Measurements from ENCODE around the gene GBF1. TPM values are rescaled to one million over a fixed set of nuclear protein-coding genes. Genes with fewer than 3 reads are reported as not detected.

GBF1 gene
- total and polyA plus RNA-seq, 2 donors from 2014 or later = 14.4 to 53.3 TPM

DNA sequence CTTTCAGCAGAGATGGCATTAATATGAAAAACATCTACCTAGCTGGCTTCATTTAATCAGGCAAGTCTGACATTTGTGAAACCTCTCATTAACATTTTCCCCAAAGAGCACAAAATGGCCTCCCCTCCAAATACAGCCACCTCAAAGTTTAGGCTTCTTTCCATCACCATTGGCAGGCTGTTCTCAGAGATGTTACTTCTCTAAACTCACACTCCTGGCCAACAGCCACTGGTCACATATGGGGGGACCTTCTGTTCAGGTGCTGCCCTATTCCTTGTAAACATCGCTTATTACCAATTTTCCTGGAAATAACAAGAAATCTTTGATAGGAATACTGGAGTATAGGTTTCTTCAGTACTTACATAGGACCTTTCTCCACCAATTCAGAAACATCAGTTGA lies 69.5 kb downstream of the GBF1 start:
- no peak for DNase-seq
- FAIRE-seq = no peak
- intact Hi-C loops (cut with DNase I) = no loop called here
- Histone ChIP-seq H3K27ac (ENCODE audit: low read depth in 2 of 2, low read length in 2 of 2) (no peak overlapping the region), H3K4me3 (ENCODE audit: low read length in 3 of 3) (no peak overlapping the region), H3K36me3 (ENCODE audit: control insufficient read depth in 2 of 3, insufficient read depth in 3 of 3, low read length in 3 of 3) (no peaks in the 10 kb centered on the region), H3K9ac (ENCODE audit: low read length in 3 of 3) (no peak overlapping the region), H3K27me3 (ENCODE audit: control insufficient read depth, insufficient read depth, low read length) (no peaks in the 10 kb centered on the region), H3K9me3 (ENCODE audit: control insufficient read depth in 2 of 3, insufficient read depth in 1 of 3, low read length in 3 of 3) (no peaks in the 10 kb centered on the region), H3K4me1 (ENCODE audit: control insufficient read depth in 2 of 3, insufficient read depth in 2 of 3, low read depth in 1 of 3, low read length in 3 of 3) (peaks cover 11 to 33% (median 27%) of the 10 kb centered on the region in 3 donors)
- TF ChIP-seq, protein P1, sequence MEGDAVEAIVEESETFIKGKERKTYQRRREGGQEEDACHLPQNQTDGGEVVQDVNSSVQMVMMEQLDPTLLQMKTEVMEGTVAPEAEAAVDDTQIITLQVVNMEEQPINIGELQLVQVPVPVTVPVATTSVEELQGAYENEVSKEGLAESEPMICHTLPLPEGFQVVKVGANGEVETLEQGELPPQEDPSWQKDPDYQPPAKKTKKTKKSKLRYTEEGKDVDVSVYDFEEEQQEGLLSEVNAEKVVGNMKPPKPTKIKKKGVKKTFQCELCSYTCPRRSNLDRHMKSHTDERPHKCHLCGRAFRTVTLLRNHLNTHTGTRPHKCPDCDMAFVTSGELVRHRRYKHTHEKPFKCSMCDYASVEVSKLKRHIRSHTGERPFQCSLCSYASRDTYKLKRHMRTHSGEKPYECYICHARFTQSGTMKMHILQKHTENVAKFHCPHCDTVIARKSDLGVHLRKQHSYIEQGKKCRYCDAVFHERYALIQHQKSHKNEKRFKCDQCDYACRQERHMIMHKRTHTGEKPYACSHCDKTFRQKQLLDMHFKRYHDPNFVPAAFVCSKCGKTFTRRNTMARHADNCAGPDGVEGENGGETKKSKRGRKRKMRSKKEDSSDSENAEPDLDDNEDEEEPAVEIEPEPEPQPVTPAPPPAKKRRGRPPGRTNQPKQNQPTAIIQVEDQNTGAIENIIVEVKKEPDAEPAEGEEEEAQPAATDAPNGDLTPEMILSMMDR (IDR thresholded peaks at IDR 0.05; ENCODE audit: borderline replicate concordance, extremely low read depth, insufficient read depth) = no peak

DNA sequence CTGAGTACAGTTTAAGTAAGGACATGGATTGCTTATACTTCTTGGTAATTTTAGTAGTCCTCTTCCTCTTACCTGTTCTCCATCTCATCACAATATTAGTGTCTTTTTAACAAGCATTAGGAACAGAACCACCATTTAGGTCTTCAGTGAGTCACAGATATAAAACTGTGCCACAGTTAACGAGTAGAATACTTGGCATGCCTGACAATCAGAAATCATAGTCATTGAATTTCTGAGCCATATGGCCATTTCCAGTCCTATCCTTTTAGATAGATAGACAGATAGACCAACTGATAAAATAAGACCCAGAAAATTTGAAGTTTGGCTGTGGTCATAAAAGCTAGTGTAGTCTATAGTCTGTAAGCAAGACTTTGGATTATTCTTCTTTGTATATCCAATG lies 71.1 kb downstream of the GBF1 start:
- no peaks in the 10 kb centered on the region for H3K9me3 ChIP-seq (ENCODE audit: control insufficient read depth in 2 of 3, insufficient read depth in 1 of 3, low read length in 3 of 3)

DNA sequence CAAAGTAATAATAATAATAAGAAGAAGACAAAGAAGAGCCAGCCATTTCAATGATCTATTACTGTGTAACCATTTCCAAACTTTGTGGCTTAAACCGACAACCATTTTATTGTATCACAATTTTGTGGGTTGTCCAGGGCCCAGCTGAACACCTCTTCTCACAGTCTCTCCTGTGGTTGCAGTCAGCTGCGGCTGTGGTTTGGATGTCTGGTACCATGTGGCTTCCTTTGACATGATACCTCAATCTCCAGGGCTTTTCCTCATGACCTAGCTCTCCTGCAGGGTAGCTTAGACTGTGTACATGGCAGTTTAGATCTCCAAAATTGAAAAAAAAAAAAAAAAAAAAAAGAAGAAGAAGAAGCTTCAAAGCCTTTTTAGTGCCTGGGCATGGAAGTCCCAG lies 77.6 kb downstream of the GBF1 start:
- Histone ChIP-seq H3K27me3 (ENCODE audit: control insufficient read depth, insufficient read depth, low read length) (no peaks in the 10 kb centered on the region), H3K36me3 (ENCODE audit: control insufficient read depth in 2 of 3, insufficient read depth in 3 of 3, low read length in 3 of 3) (no peaks in the 10 kb centered on the region), H3K9ac (ENCODE audit: low read length in 3 of 3) (no peak overlapping the region), H3K4me3 (ENCODE audit: low read length in 3 of 3) (no peak overlapping the region), H3K27ac (ENCODE audit: low read depth in 2 of 2, low read length in 2 of 2) (no peak overlapping the region), H3K9me3 (ENCODE audit: control insufficient read depth in 2 of 3, insufficient read depth in 1 of 3, low read length in 3 of 3) (no peaks in the 10 kb centered on the region), H3K4me1 (ENCODE audit: control insufficient read depth in 2 of 3, insufficient read depth in 2 of 3, low read depth in 1 of 3, low read length in 3 of 3) (peaks cover 2 to 3% (median 3%) of the 10 kb centered on the region in 3 donors)
- no peak for FAIRE-seq
- intact Hi-C loops (cut with DNase I) = no loop called here
- DNase-seq = no peak
- TF ChIP-seq, protein P1 (IDR thresholded peaks at IDR 0.05; ENCODE audit: borderline replicate concordance, extremely low read depth, insufficient read depth) = no peak

More for the DNA sequence above, 71.1 kb downstream of the GBF1 start:
- Histone ChIP-seq H3K27me3 (ENCODE audit: control insufficient read depth, insufficient read depth, low read length) (no peaks in the 10 kb centered on the region), H3K36me3 (ENCODE audit: control insufficient read depth in 2 of 3, insufficient read depth in 3 of 3, low read length in 3 of 3) (no peaks in the 10 kb centered on the region), H3K4me1 (ENCODE audit: control insufficient read depth in 2 of 3, insufficient read depth in 2 of 3, low read depth in 1 of 3, low read length in 3 of 3) (peaks cover 3 to 17% (median 13%) of the 10 kb centered on the region in 3 donors), H3K4me3 (ENCODE audit: low read length in 3 of 3) (no peak overlapping the region), H3K9ac (ENCODE audit: low read length in 3 of 3) (no peak overlapping the region), H3K27ac (ENCODE audit: low read depth in 2 of 2, low read length in 2 of 2) (no peak overlapping the region)
- intact Hi-C loops (cut with DNase I) = no loop called here
- DNase-seq (no peak), FAIRE-seq (no peak)
- TF ChIP-seq, protein P1 (IDR thresholded peaks at IDR 0.05; ENCODE audit: borderline replicate concordance, extremely low read depth, insufficient read depth) = no peak

DNA sequence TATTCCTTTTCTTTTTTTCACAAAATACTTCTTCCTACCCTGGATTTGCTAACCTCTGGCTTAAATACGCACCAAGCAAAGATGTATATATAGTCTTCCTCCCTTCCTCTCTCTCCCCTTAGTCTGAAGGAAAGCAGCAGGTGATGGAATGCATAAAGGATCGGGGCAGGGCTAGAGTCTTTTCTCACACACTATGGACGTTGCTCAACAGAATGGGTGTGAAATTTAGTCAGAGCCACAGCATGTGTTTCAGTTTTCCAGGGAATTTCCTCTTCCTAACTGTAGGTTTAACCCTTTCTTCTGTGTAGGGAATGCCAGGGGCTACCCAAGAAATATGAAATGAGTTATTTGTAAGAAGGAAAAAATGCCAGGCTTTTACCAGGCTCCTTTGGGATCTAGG lies 78.7 kb downstream of the GBF1 start:
- Histone ChIP-seq H3K36me3 (ENCODE audit: control insufficient read depth in 2 of 3, insufficient read depth in 3 of 3, low read length in 3 of 3) (no peaks in the 10 kb centered on the region), H3K4me1 (ENCODE audit: control insufficient read depth in 2 of 3, insufficient read depth in 2 of 3, low read depth in 1 of 3, low read length in 3 of 3) (peaks cover 3 to 5% (median 3%) of the 10 kb centered on the region in 3 donors), H3K4me3 (ENCODE audit: low read length in 3 of 3) (no peak overlapping the region), H3K9ac (ENCODE audit: low read length in 3 of 3) (no peak overlapping the region), H3K27ac (ENCODE audit: low read depth in 2 of 2, low read length in 2 of 2) (no peak overlapping the region), H3K27me3 (ENCODE audit: control insufficient read depth, insufficient read depth, low read length) (no peaks in the 10 kb centered on the region), H3K9me3 (ENCODE audit: control insufficient read depth in 2 of 3, insufficient read depth in 1 of 3, low read length in 3 of 3) (no peaks in the 10 kb centered on the region)
- TF ChIP-seq, protein P1 (IDR thresholded peaks at IDR 0.05; ENCODE audit: borderline replicate concordance, extremely low read depth, insufficient read depth) = no peak
- DNase-seq = no peak
- FAIRE-seq = no peak
- intact Hi-C loops (cut with DNase I) = no loop called here

All from kidney (tissue), 14 donors.